ENCODE results near the gene KMT2C.

KMT2C gene

DNA sequence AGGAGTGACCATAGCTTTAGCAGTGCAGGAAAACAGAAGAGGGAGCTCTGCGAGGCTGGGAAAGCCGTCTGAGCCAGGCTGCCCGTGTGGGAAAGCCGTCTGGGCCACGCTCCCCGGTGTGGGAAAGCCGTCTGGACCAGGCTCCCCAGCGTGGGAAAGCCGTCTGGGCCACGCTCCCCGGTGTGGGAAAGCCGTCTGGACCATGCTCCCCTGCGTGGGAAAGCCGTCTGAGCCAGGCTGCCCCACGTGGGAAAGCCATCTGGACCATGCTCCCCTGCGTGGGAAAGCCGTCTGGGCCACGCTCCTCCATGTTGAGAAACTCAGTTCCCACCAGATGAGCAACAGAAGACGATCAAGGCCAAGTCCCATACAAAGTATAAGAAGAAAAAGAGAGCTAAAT is 308.6 kb downstream of the KMT2C start:
- TF ChIP-seq ZNF274 (IDR thresholded peaks at IDR 0.05; ENCODE audit: low read depth, low read length): no peak
- H3K4me3 ChIP-seq (ENCODE audit: low read length): no peak overlapping the region

- TF ChIP-seq ZNF274 (IDR thresholded peaks at IDR 0.05; ENCODE audit: low read depth, low read length): no peak
- H3K4me3 ChIP-seq (ENCODE audit: low read length): no peak overlapping the region
Observed at GRCh38 chr7:152126741-152127140, 309.1 kb downstream of the KMT2C start.

DNA sequence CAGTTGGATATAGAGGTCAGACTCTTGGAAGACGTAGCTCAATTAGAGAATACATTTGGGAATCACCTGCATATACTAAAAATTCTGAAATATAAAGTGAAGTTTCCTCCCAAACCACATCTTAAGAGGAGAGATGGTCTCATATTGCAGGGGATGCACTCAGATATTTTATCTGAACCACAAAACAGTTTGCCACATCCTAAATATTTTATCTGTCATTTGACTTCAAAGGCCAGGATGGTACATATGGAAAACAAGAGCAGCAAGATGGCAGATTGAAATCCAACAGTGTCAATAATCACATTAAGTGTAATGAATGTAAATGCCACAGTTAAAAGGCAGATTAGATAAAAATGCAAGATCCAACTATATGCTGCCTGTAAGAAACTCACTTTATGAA is 313.3 kb downstream of the KMT2C start:
- no peak for TF ChIP-seq ZNF274 (IDR thresholded peaks at IDR 0.05; ENCODE audit: low read depth, low read length)

DNA sequence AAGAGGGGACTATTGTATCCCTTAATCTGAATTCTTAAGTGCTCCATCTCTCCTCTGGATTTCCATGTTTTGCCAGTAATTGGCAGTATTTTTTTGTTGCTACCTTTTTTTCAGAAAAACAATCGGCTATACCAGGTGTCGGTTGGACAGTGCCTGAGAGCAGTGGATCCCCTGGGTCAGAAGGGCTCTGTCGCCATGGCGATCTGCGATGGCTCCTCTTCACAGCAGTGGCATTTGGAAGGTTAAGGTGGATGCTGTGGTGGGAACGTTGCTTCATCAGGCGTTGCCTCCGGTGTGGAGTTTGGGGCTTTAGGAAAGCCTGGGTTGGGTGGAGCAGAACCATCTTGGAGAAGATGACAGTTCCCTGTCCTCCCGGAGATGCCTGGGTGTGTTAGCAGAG is 314.4 kb downstream of the KMT2C start:
- no peak for TF ChIP-seq ZNF274 (IDR thresholded peaks at IDR 0.05; ENCODE audit: low read depth, low read length)
- no peak overlapping the region for H3K4me3 ChIP-seq (ENCODE audit: low read length)

More for the DNA sequence above, 313.3 kb downstream of the KMT2C start:
- H3K4me3 ChIP-seq (ENCODE audit: low read length): no peak overlapping the region

DNA sequence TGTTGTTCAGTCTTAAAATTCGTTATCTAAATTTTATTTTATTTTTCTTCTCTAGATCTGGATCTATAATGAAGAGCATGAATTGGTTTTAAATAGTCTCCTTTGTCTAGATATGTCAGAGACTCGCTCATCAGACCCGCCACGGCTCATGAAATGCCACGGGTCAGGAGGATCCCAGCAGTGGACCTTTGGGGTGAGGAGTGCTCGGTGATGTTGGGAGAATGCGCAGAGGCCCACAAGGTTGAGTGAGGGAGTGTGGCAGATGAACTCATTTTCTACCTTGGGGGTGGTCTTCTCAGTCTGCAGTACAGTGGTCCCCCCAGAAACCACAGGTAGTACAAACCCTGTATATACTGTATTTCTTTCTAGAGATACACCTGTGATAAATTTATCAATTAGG is 315.0 kb downstream of the KMT2C start:
- TF ChIP-seq ZNF274 (IDR thresholded peaks at IDR 0.05; ENCODE audit: low read depth, low read length): no peak
- no peak overlapping the region for H3K4me3 ChIP-seq (ENCODE audit: low read length)

DNA sequence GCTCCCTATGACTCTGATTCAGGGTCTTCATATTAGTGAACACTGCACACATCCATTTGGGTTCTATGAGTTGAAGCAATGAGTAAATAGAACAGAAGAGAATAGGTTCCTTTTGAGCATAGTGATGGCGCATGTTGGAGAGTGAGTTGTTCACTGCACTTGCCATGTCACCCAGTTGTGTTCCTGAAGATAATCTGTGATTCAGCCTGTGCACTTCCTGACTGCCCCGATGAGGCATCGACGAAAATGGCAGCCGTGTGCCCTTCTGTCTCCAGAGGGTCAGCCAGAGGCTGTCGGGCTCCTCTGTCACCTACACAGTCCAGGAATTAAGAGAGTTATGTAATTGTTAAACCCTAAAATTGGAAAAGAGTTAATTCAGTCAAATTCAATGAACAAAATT is 315.6 kb downstream of the KMT2C start:
- no peak for TF ChIP-seq ZNF274 (IDR thresholded peaks at IDR 0.05; ENCODE audit: low read depth, low read length)
- no peak overlapping the region for H3K4me3 ChIP-seq (ENCODE audit: low read length)

DNA sequence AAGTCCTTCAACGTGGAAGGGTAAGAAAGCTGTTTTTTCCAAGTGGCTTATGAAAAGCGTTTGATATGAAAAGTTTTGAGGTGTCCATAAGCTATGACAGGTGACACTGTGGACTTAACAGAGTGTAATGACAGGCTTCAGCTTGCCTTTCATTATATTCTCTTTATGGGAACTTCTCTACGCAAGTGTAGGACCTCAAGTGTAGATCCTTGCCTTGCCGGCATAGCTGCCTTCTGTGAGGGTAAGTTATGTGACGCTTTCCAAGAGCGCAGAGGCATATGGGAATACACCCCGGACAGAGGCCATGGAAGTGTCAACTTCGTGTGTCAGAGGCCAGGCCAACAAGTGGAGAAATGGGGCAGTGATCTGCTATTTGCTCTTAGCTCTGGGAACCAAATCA is 318.4 kb downstream of the KMT2C start:
- no peak for TF ChIP-seq ZNF274 (IDR thresholded peaks at IDR 0.05; ENCODE audit: low read depth, low read length)
- no peak overlapping the region for H3K4me3 ChIP-seq (ENCODE audit: low read length)

GRCh38 chr7:152115021-152115718 is 320.6 kb downstream of the KMT2C start:
- TF ChIP-seq ZNF274 (IDR thresholded peaks at IDR 0.05; ENCODE audit: low read depth, low read length): no peak
- H3K4me3 ChIP-seq (ENCODE audit: low read length): no peak overlapping the region

DNA sequence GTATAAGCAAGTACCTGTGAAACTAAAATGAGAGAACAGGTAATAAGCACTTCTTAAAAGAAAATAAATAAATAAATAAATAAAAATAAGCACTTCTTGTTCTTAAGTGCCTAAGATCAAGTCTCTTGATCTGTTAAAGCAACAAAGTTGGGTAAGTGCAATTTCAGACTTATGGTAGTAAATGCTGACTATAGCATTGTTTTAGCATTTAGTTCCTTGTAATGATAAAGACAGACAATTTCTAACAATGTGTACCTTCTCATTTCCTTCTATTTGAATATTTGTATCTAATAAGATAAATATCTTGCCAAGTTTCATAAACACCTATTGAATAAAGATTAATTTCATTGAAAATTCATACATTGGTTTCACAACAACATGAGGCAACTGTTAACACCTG is 323.0 kb downstream of the KMT2C start:
- TF ChIP-seq ZNF274 (IDR thresholded peaks at IDR 0.05; ENCODE audit: low read depth, low read length): no peak
- H3K4me3 ChIP-seq (ENCODE audit: low read length): no peak overlapping the region

DNA sequence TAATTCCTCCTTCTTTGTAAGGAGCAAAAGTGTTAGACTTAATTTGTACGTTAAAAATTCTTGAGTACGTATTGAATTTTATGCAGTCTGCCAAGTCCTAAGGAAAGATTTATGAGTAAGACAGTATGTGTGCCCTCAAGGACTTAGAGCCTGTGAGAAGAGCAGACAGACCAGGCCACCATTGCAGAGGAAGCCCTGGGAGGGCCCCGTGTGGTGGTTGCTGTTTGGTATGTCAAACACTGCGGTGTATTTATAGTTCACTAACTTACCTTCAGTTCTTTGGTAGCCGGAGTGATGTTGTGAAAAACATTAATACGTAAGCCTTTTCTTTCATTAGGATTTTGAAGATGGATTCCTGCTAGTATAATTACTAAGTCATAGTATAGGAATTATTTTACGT is 327.4 kb downstream of the KMT2C start:
- no peak for TF ChIP-seq ZNF274 (IDR thresholded peaks at IDR 0.05; ENCODE audit: low read depth, low read length)
- H3K4me3 ChIP-seq (ENCODE audit: low read length): no peak overlapping the region

- H3K4me3 ChIP-seq (ENCODE audit: low read length): no peak overlapping the region
- TF ChIP-seq ZNF274 (IDR thresholded peaks at IDR 0.05; ENCODE audit: low read depth, low read length): no peak
Observed at GRCh38 chr7:152107945-152108344, 327.9 kb downstream of the KMT2C start.

DNA sequence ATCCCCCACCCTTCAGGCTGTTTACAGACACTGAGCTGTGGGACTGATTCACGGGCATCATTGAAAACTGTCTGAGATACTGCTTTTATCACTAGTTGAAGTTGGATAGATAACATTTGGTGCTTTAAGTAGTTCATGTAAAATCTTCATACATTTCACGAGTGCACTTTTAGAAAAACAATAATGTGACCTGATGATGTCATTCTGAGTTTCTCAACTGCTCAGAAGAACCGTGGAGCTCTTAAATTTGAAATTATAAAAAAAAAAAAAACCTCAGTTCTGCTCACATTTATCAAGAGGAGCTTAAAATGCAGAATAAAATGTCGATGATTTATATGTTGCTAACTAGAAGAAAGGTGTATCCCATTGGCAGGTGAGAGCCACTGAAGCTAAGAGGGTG is 328.8 kb downstream of the KMT2C start:
- TF ChIP-seq ZNF274 (IDR thresholded peaks at IDR 0.05; ENCODE audit: low read depth, low read length): no peak
- H3K4me3 ChIP-seq (ENCODE audit: low read length): no peak overlapping the region

DNA sequence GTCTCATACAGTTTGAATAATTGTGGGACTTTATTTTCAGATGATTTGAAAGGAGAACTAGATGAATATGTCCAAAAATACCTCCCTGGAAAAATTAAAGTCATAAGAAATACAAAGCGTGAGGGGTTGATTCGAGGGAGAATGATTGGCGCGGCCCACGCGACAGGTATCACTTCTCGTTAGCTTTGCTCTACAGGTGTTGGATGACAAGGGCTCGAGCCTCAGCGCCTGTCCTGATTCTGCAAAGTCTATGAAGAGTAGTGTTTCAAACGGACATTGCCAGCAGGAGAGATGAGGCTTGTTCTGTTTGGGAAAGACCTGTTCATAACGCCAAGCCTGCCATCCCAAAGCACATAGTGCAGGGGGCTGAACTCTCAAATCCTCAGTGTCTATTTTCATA is 330.6 kb downstream of the KMT2C start:
- H3K4me3 ChIP-seq (ENCODE audit: low read length): no peak overlapping the region
- no peak for TF ChIP-seq ZNF274 (IDR thresholded peaks at IDR 0.05; ENCODE audit: low read depth, low read length)

GRCh38 chr7:152103691-152104090 is 332.1 kb downstream of the KMT2C start:
- no peak overlapping the region for H3K4me3 ChIP-seq (ENCODE audit: low read length)
- TF ChIP-seq ZNF274 (IDR thresholded peaks at IDR 0.05; ENCODE audit: low read depth, low read length): no peak

GRCh38 chr7:152103066-152103465 is 332.7 kb downstream of the KMT2C start:
- no peak overlapping the region for H3K4me3 ChIP-seq (ENCODE audit: low read length)
- no peak for TF ChIP-seq ZNF274 (IDR thresholded peaks at IDR 0.05; ENCODE audit: low read depth, low read length)

GRCh38 chr7:152097330-152097729 is 338.5 kb downstream of the KMT2C start:
- no peak overlapping the region for H3K4me3 ChIP-seq (ENCODE audit: low read length)
- TF ChIP-seq ZNF274 (IDR thresholded peaks at IDR 0.05; ENCODE audit: low read depth, low read length): no peak

Measured in GM08714 (cell line).